GM19468 (cell line): ENCODE results near the gene LRRC8E.

ENCODE experiments used
- ATAC-seq: cut with Tn5 transposase; IDR thresholded peaks from one replicate; pipeline ENCODE4 v1.9.1; 2021; ENCODE audit warnings: mild to moderate bottlenecking, moderate library complexity, moderate number of reproducible peaks; ENCODE audit not compliant: unreplicated experiment; ENCODE audit errors: extremely low read depth

The LRRC8E gene

DNA sequence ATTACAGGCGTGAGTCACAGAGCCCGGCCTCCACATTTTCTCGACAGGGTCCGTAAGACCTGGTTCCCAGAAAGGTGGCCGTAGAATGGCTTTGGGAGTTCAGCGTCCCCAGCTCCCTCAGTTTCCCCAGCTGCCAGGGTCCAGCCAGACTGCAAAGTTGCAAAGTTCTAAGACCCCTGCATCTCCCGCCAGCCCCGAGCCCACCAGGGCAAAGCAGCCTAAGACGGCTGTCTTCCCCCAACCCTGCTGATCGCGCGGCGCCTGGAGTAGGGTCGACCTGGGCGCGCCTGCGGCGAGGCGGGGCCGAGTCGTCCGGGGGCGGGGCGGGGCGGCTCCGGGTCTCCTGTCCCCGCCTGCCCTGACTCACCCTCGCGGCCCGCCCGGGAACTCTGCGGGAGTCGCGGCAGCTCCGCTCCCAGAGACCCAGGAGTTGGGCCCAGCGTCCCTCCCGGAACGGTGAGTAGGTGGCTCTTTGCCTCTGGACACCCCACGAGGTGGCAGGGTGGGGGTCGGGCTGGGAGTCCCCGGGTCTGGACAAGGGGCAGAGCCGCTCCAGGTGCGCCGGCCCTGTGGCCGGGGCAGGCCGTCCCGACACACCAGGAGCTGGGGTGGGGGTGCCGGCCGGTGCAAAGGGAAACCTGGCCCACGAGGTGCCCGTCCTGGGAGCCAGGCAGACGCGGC, at the start of gene LRRC8E:
Gene LRRC8E (plus strand): TSS at position 366 of the 681 bp plus-strand sequence. CDS start 7,094 bp downstream, outside the sequence.
- ATAC-seq, result no peak

GRCh38 chr19:7839476-7839875, 48.8 kb upstream of the LRRC8E start:
- ATAC-seq, result no peak

DNA sequence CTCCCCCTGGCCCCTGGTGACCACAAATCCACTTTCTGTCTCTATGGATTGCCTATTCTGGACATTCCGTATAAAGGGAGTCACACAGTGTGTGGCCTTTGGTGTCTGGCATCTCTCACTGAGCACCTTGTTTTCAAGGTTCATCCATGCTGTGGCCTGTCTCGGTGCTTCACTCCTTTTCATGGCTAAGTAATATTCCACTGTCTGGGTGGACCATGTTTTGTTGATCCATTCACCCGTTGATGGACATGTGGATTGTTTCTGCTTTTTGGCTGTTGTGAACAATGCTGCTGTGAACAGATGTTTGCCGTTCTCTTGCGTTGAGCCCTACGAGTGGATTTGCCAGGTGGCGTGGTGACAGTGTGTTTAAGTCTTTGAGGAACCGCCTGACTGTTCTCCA, 47.7 kb upstream of the LRRC8E start:
- ATAC-seq, result no peak

DNA sequence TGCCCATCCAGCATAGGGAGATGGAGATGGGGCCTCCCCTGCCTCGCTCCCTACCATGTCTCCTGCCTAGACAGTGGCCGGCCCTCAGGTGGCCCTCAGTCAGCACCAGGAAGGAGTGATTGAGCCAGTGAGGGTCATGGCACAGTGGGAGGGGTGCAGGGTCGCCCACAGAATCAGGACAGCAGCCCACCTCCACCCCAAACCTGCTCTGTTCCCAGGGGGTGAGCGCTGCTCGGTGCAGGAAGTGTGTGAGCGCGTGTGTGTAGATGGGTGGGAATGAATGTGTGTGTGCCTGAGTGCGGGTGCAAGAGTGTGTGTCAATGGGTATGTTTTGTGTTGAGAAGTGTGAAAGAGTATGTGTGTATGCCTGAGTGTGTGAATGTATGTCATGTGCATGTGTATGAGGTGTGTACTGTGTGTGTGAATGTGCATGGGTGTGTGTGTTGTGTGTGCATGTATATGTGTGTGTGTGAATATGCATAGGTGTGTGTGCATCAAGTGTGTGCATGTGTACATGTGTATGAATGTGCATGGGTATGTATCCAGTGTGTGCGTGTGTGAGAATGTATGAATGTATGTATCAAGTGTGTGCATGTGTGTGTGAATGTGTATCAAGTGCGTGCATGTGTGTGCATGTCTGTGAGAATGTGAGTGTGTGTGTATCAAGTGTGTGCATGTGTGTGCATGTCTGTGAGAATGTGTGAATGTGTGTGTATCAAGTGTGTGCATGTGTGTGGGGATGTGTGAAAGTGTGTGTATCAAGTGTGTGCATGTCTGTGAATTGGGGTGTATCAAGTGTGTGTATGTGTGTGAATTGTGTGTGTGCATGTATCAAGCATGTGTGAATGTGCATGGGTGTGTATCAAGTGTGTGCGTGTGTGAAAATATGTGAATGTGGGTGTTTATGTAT, 46.3 kb upstream of the LRRC8E start:
- no peak for ATAC-seq

- ATAC-seq, result no peak
These were observed 45.5 kb upstream of the LRRC8E start for GRCh38 chr19:7842661-7843294.

- ATAC-seq, result no peak
These were observed 44.8 kb upstream of the LRRC8E start for GRCh38 chr19:7843521-7843920.

DNA sequence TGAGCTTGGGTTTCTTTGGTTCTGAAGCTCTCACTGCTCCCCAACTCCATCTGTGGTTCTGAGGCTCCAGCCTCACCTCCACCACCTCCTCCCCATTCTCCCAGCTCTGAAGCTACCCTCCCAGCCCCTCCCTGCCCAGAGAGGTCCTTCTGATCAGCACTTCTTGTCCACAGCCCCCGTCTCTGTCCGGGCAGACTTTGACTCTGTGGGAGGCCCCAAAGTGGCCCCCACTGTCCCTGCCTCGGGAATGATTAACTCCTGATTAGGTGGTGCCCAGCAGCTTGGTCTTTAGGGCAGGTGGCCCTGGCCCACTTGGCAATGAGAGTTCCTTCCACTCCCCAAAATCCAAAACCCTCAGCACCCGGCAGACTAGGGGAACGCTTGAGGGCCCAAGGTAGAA, 43.9 kb upstream of the LRRC8E start:
- no peak for ATAC-seq

- ATAC-seq, result no peak
These were observed 43.4 kb upstream of the LRRC8E start for GRCh38 chr19:7844951-7845350.

GRCh38 chr19:7845390-7846154, 42.7 kb upstream of the LRRC8E start:
- ATAC-seq, result no peak

DNA sequence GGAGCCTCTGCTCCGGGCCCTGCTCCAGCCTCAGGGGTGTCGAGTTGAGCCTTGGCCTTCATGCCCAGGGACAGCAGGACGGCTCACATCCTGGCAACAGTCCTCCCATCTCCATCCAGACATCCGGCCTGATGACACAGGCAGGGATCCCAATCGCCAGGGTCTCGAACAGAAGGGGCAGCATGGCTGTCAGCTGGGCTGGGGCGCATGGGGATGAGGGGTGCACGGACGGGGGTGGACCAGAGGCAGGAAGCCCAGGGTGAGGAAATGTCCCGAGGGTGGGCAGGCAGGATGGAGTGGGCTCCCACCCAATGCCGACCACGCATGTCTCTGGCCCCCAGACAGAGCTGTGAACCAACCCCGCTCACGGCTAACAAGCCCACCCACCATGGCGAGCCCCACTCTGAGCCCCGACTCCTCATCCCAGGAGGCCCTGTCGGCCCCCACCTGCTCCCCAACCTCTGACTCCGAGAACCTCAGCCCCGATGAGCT, 42.1 kb upstream of the LRRC8E start:
- no peak for ATAC-seq

DNA sequence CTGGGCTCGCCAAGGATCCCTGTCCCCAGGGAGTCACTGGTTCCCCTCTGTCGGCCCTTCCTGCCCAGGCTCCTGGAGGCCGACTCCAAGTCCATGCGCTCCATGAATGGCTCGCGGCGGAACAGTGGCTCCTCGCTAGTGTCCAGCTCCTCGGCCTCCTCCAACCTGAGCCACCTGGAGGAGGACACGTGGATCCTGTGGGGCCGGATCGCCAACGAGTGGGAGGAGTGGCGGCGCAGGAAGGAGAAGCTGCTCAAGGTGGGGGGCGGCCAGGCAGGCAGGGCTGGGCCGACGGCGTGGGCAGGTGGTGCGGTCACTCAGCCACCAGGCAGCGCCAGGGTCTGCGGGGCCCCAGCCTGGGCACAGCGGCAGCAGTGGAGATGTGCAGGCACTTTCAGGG, 40.6 kb upstream of the LRRC8E start:
- no peak for ATAC-seq

DNA sequence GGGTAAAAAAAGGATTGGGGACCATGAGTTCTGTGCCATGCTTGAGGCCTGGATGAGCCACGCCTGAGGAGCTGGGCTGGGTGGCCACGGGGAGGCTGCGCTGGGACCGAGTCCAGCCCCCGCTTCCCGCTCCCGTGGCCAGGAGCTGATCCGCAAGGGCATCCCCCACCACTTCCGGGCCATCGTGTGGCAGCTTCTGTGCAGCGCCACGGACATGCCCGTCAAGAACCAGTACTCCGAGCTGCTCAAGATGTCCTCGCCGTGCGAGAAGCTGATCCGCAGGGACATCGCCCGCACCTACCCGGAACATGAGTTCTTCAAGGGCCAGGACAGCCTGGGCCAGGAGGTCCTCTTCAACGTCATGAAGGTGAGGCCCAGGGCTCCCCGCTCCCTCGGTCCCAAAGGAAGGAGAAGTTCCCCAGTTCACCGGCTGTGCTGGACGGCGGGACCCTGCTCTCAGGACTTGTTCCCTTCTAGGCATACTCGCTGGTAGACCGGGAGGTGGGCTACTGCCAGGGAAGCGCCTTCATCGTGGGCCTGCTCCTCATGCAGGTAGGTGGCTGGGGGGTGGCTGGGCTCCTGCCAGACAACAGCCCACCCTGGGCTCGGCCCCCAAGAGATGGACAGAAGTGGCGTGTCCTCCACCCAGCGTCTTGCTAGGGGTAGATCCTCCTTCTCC, 39.4 kb upstream of the LRRC8E start:
- ATAC-seq, result no peak

DNA sequence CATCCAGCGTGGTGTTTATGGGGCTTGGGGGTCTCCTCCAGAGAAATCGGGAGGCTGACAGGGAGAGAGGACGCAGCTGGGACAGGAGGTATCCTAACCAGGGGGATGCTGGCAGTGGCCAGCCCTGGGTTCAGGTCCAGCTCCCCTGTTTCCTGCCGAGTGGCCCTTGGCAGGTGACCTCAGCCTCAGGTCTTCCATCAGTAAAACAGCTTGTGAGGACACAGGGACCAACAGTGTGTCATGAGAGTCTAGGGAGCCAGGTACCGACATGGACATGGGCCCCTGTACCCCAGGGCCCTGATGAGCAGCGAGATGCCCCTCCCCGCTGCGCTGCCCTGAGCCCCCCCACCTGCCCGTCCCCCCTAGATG, 38.7 kb upstream of the LRRC8E start:
- no peak for ATAC-seq

GRCh38 chr19:7850000-7850813, 38.1 kb upstream of the LRRC8E start:
- ATAC-seq, result no peak

DNA sequence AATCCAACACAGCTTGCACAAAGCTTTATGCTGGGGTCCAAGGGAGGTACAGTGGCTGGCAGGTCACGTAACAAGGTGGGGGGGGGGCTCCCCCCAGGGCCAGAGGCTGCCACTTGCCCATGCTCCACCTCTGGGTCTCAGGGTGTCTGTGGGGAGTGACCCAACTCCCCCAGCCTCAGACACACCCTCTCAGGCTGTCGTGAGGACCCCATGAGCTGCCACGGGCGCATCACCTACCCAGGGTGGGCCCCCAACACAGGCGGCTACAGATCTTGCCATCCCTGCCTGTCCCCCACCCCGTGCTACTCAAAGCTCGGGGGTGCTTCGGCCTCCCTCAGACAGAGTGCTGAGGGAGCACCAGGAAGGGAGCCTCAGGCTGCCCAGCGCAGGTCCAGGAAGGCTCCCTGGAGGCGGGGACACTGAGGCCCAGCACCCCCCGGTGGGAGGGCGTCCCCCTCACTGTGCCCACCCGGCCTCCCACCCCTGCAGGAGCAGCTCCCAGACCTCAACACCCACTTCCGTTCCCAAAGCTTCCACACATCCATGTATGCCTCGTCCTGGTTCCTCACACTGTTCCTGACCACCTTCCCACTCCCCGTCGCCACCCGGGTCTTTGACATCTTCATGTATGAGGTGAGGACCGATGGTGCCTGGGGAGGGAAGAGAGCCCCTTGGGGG, 37.2 kb upstream of the LRRC8E start:
- no peak for ATAC-seq

DNA sequence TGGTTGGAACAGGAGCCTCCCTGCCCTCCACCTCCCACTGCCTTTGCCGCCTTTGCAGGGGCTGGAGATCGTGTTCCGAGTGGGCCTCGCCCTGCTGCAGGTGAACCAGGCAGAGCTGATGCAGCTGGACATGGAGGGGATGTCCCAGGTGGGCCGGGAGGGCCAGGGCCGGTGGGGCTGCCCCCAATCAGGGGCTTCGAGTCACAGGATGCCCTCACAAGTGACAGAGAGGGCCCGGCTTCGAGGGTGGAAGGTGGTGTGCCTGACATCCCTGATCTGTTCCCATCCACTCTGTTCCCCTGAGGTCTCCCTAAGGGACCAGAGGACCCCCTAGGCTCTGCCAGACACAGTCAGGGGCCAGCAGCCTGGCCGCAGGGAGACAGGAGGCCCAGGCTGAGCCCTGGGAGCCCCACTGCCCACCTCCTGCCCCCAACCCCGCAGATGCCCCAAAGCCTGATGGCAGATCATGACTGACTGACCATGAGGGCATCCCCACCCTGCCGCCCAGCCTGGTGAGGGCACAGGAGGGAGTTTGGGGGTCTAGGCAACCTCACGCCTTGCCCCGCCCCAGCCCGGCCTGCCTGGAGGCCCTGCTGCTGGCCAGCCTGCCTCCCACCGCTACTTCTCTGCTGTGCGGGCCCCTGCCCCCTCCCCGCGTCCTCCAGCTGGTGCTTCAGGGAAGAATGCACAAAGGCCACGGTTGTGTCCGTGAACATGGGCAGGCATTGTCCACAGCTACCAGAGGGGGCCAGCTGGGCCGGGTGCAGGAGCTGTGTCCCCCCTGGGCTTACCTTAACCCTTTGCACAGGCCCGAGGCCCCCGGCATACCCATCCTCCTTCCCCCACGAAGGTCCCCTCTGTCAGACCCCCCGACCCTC, 36.4 kb upstream of the LRRC8E start:
- no peak for ATAC-seq
